Fibroblast of lung (primary cell): ENCODE results near the gene RAET1G. TPM values are rescaled to one million over a fixed set of nuclear protein-coding genes. Genes with fewer than 3 reads are reported as not detected.

Source experiments
- DNase-seq, 2 donors: peaks; one replicate each; pipeline versions ENCODE4 v3.0.0 to v3.0.0-alpha.2; 2010; ENCODE audit warnings: low read depth in 2 of 2
- H2AFZ ChIP-seq: 2 replicates; pipeline ENCODE4 v1.5.1; 2012; ENCODE audit warnings: low read length, control low read depth, inconsistent platforms
- H3K27ac ChIP-seq: 2 replicates; pipeline ENCODE4 v1.5.1; 2011; ENCODE audit warnings: low read length, control low read depth; ENCODE audit not compliant: insufficient read depth
- H3K27me3 ChIP-seq: 2 replicates; pipeline ENCODE4 v1.5.1; 2011; ENCODE audit warnings: mild to moderate bottlenecking, low read length; ENCODE audit not compliant: control insufficient read depth, insufficient read depth
- H3K36me3 ChIP-seq: 2 replicates; pipeline ENCODE4 v1.5.1; 2011; ENCODE audit warnings: low read length; ENCODE audit not compliant: control insufficient read depth, insufficient read depth
- H3K4me1 ChIP-seq: 2 replicates; pipeline ENCODE4 v1.5.1; 2011; ENCODE audit warnings: low read length; ENCODE audit not compliant: control insufficient read depth, insufficient read depth; ENCODE audit errors: extremely low read depth
- H3K4me2 ChIP-seq: 2 replicates; pipeline ENCODE4 v1.5.1; 2011; ENCODE audit warnings: low read length, control low read depth; ENCODE audit not compliant: insufficient read depth; ENCODE audit errors: extremely low read depth
- H3K4me3 ChIP-seq, 4 experiments: fragments of 200-600 bp in 1 of 4; sonication (generic) in 1 of 4; replicated peaks in 1 of 4; 2 replicates each; pipeline ENCODE4 v1.5.1; 2011 to 2016; ENCODE audit warnings: low read length in 4 of 4, low read depth in 3 of 4, mild to moderate bottlenecking in 3 of 4, control low read depth in 2 of 4, inconsistent platforms in 1 of 4, mixed read lengths in 1 of 4; ENCODE audit not compliant: insufficient read depth in 1 of 4; ENCODE audit errors: control extremely low read depth in 1 of 4
- H3K79me2 ChIP-seq: 2 replicates; pipeline ENCODE4 v1.5.1; 2012; ENCODE audit warnings: mild to moderate bottlenecking, low read length, inconsistent platforms; ENCODE audit not compliant: control insufficient read depth, insufficient read depth
- H3K9ac ChIP-seq: 2 replicates; pipeline ENCODE4 v1.5.1; 2011; ENCODE audit warnings: mild to moderate bottlenecking, low read length, control low read depth; ENCODE audit not compliant: insufficient read depth
- H3K9me3 ChIP-seq: 2 replicates; pipeline ENCODE4 v1.5.1; 2012; ENCODE audit warnings: low read depth, low read length; ENCODE audit not compliant: control insufficient read depth, insufficient read depth
- H4K20me1 ChIP-seq: 2 replicates; pipeline ENCODE4 v1.5.1; 2011; ENCODE audit warnings: low read length; ENCODE audit not compliant: control insufficient read depth, insufficient read depth; ENCODE audit errors: extremely low read depth
- CTCF ChIP-seq, 2 donors: IDR thresholded peaks in 1 of 2; conservative IDR thresholded peaks in 1 of 2; 1 replicate in 1 of 2; 2 replicates in 1 of 2; pipeline ENCODE4 v1.5.1; 2011 to 2012; ENCODE audit warnings: low read length in 2 of 2, control low read depth in 1 of 2, inconsistent platforms in 1 of 2, low read depth in 1 of 2, mild to moderate bottlenecking in 1 of 2
- EZH2 ChIP-seq: IDR thresholded peaks from 2 replicates; pipeline ENCODE4 v1.5.1; 2012; ENCODE audit warnings: low read length, control low read depth, mild to moderate bottlenecking; ENCODE audit errors: missing control alignments
- polyA plus RNA-seq, 2 donors: library from polyadenylated mRNA; depleted of rRNA in 1 of 2; stranded (reverse) in 1 of 2; unstranded in 1 of 2; fragments of >200 nt; gene quantifications; 2 replicates each; pipeline ENCODE4 v1.2.1, GENCODE V29; 2011 to 2012; ENCODE audit warnings: missing spikeins in 1 of 2
- total RNA-seq: library from RNA; depleted of rRNA; stranded (reverse); fragments of >200 nt; gene quantifications from 2 replicates; pipeline ENCODE4 v1.2.1, GENCODE V29; 2014

Gene RAET1G
- total and polyA plus RNA-seq, 2 donors (not counting 1 experiment from before 2014, with no cell fraction given), result 3.3 to 8.8 TPM

- no peaks in the 10 kb centered on the region for H3K4me1 ChIP-seq
- H3K4me2 ChIP-seq, result no peak overlapping the region
- no peaks in the 10 kb centered on the region for H3K27me3 ChIP-seq
- H3K4me3 ChIP-seq, result no peak overlapping the region
- no peak overlapping the region for H2AFZ ChIP-seq
- no peaks in the 10 kb centered on the region for H3K36me3 ChIP-seq
- DNase-seq, result no peak
- no peaks in the 10 kb centered on the region for H4K20me1 ChIP-seq
- H3K27ac ChIP-seq, result no peak overlapping the region
- H3K79me2 ChIP-seq, result no peaks in the 10 kb centered on the region
- H3K9ac ChIP-seq, result no peak overlapping the region
- TF ChIP-seq CTCF (conservative IDR thresholded peaks at IDR 0.05 in 1 of 2, IDR thresholded peaks at IDR 0.05 in 1 of 2; ENCODE audit: low read depth in 1 of 2, low read length in 2 of 2) (no peak), EZH2 (no peak)
- H3K9me3 ChIP-seq, result no peaks in the 10 kb centered on the region
Measured at GRCh38 chr6:149906405-149906804, 16.5 kb downstream of the RAET1G start.

- H3K9ac ChIP-seq, result no peak overlapping the region
- H2AFZ ChIP-seq, result no peak overlapping the region
- no peak overlapping the region for H3K4me2 ChIP-seq
- no peaks in the 10 kb centered on the region for H3K36me3 ChIP-seq
- no peaks in the 10 kb centered on the region for H3K27me3 ChIP-seq
- no peaks in the 10 kb centered on the region for H4K20me1 ChIP-seq
- DNase-seq, result no peak
- no peaks in the 10 kb centered on the region for H3K79me2 ChIP-seq
- H3K9me3 ChIP-seq, result no peaks in the 10 kb centered on the region
- no peak overlapping the region for H3K4me3 ChIP-seq
- no peak overlapping the region for H3K27ac ChIP-seq
- no peaks in the 10 kb centered on the region for H3K4me1 ChIP-seq
- TF ChIP-seq CTCF (conservative IDR thresholded peaks at IDR 0.05 in 1 of 2, IDR thresholded peaks at IDR 0.05 in 1 of 2; ENCODE audit: low read depth in 1 of 2, low read length in 2 of 2), result no peak
- TF ChIP-seq EZH2, result no peak
Measured at GRCh38 chr6:149905911-149906371, 17.0 kb downstream of the RAET1G start.

GRCh38 chr6:149905371-149905910, 17.5 kb downstream of the RAET1G start:
- Histone ChIP-seq H2AFZ (no peak overlapping the region), H3K36me3 (no peaks in the 10 kb centered on the region), H3K4me3 (no peak overlapping the region), H3K9me3 (no peaks in the 10 kb centered on the region), H4K20me1 (no peaks in the 10 kb centered on the region), H3K4me1 (no peaks in the 10 kb centered on the region), H3K79me2 (no peaks in the 10 kb centered on the region), H3K27me3 (no peaks in the 10 kb centered on the region), H3K27ac (no peak overlapping the region), H3K9ac (no peak overlapping the region), H3K4me2 (no peak overlapping the region)
- TF ChIP-seq CTCF (conservative IDR thresholded peaks at IDR 0.05 in 1 of 2, IDR thresholded peaks at IDR 0.05 in 1 of 2; ENCODE audit: low read depth in 1 of 2, low read length in 2 of 2) (no peak), EZH2 (no peak)
- no peak for DNase-seq
